HEK293T (cell line): Measurements from ENCODE around the gene TCF7L1.

Experiments used
- BHLHE40 ChIP-seq: fragments of 450-650 bp; IDR thresholded peaks from 2 replicates; pipeline ENCODE4 v1.6.1; 2016; ENCODE audit warnings: mild to moderate bottlenecking, moderate library complexity, borderline replicate concordance
- CTBP1 ChIP-seq: fragments of 450-650 bp; IDR thresholded peaks from 2 replicates; pipeline ENCODE4 v1.6.1; 2016; ENCODE audit warnings: borderline replicate concordance
- FOXA1 ChIP-seq: fragments of 450-650 bp; IDR thresholded peaks from 2 replicates; pipeline ENCODE4 v1.6.1; 2016; ENCODE audit warnings: mild to moderate bottlenecking
- FOXM1 ChIP-seq: fragments of 450-650 bp; IDR thresholded peaks from 2 replicates; pipeline ENCODE4 v1.6.1; 2017; ENCODE audit warnings: mild to moderate bottlenecking, borderline replicate concordance
- HDGF ChIP-seq: fragments of 450-650 bp; IDR thresholded peaks from 2 replicates; pipeline ENCODE4 v1.6.1; 2017; ENCODE audit warnings: antibody characterized with exemption, borderline replicate concordance
- L3MBTL2 ChIP-seq: fragments of 450-650 bp; conservative IDR thresholded peaks from 2 replicates; pipeline ENCODE4 v1.6.1; 2016; ENCODE audit warnings: mild to moderate bottlenecking
- SP1 ChIP-seq: fragments of 450-650 bp; IDR thresholded peaks from 2 replicates; pipeline ENCODE4 v1.6.1; 2017
- SUZ12 ChIP-seq: fragments of 450-650 bp; IDR thresholded peaks from 2 replicates; pipeline ENCODE4 v1.6.1; 2016; ENCODE audit warnings: mild to moderate bottlenecking
- TARDBP ChIP-seq: fragments of 450-650 bp; IDR thresholded peaks from 2 replicates; pipeline ENCODE4 v1.6.1; 2016
- TF ChIP-seq, protein P1 (sequence below): fragments of 450-650 bp; IDR thresholded peaks from 2 replicates; pipeline ENCODE4 v1.6.1; 2016

- TF ChIP-seq SP1 (no peak), CTBP1 (no peak), HDGF (no peak), TARDBP (no peak), FOXM1 (no peak), BHLHE40 (no peak), SUZ12 (no peak), L3MBTL2 (no peak), FOXA1 (no peak)
- TF ChIP-seq, protein P1, sequence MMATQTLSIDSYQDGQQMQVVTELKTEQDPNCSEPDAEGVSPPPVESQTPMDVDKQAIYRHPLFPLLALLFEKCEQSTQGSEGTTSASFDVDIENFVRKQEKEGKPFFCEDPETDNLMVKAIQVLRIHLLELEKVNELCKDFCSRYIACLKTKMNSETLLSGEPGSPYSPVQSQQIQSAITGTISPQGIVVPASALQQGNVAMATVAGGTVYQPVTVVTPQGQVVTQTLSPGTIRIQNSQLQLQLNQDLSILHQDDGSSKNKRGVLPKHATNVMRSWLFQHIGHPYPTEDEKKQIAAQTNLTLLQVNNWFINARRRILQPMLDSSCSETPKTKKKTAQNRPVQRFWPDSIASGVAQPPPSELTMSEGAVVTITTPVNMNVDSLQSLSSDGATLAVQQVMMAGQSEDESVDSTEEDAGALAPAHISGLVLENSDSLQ, result no peak
Observed at GRCh38 chr2:85179541-85179940, 46.3 kb downstream of the TCF7L1 start.
